H1 (cell line): Measurements from ENCODE around the gene C1orf21. TPM values are rescaled to one million over a fixed set of nuclear protein-coding genes. Genes with fewer than 3 reads are reported as not detected.
"Not testable (repeated sequence)": the region's sequence is repeated elsewhere in the genome, so short reads cannot be mapped to it uniquely, and the experiment has no call there.

Experiments
- CTCF ChIA-PET: fragments of 300-600 bp; sonication (Branson Sonifier 250); formaldehyde crosslinking; loops from one replicate; lab custom pipeline; 2021; ENCODE audit not compliant: partially characterized antibody; lab: Charles Lee
- POLR2A ChIA-PET: fragments of 300-600 bp; sonication (Branson Sonifier 250); formaldehyde crosslinking; loops from one replicate; lab custom pipeline; 2021; ENCODE audit warnings: inconsistent platforms; ENCODE audit not compliant: partially characterized antibody; lab: Charles Lee
- DNase-seq, 2 experiments: peaks; one replicate each; pipeline versions ENCODE4 v3.0.0 to v3.0.0-alpha.2; 2010 to 2022; ENCODE audit warnings: low spot score in 2 of 2, low read depth in 1 of 2, mixed read lengths in 1 of 2
- FAIRE-seq: peaks from 2 replicates; lab custom pipeline; 2011; peaks lifted over from hg19 to GRCh38; lab: Jason Lieb, UNC
- H2AFZ ChIP-seq: 2 replicates; pipeline ENCODE4 v1.8.1; 2012; ENCODE audit warnings: low read length, inconsistent platforms
- H2AK5ac ChIP-seq: 2 replicates; pipeline ENCODE4 v1.6.1; 2013; ENCODE audit warnings: low read depth, low read length
- H2BK120ac ChIP-seq: replicated peaks from 2 replicates; pipeline ENCODE3; 2013; ENCODE audit warnings: low read depth, low read length, inconsistent platforms
- H2BK12ac ChIP-seq: 2 replicates; pipeline ENCODE4 v1.6.1; 2013; ENCODE audit warnings: low read depth, low read length
- H2BK15ac ChIP-seq: 2 replicates; pipeline ENCODE4 v1.6.1; 2013; ENCODE audit warnings: low read length
- H2BK20ac ChIP-seq: 2 replicates; pipeline ENCODE4 v1.6.1; 2013; ENCODE audit warnings: low read length
- H2BK5ac ChIP-seq: 2 replicates; pipeline ENCODE4 v1.6.1; 2013; ENCODE audit warnings: low read depth, low read length
- H3K14ac ChIP-seq: 2 replicates; pipeline ENCODE4 v1.6.1; 2013; ENCODE audit warnings: inconsistent platforms; ENCODE audit not compliant: insufficient read length
- H3K18ac ChIP-seq: 2 replicates; pipeline ENCODE4 v1.6.1; 2013; ENCODE audit warnings: low read length; ENCODE audit errors: extremely low read depth
- H3K23ac ChIP-seq: 2 replicates; pipeline ENCODE4 v1.6.1; 2013; ENCODE audit warnings: inconsistent platforms; ENCODE audit not compliant: insufficient read length
- H3K23me2 ChIP-seq: 2 replicates; pipeline ENCODE4 v1.6.1; 2013; ENCODE audit warnings: low read depth, low read length
- H3K27ac ChIP-seq: 2 replicates; pipeline ENCODE4 v1.6.1; 2011; ENCODE audit warnings: low read depth, low read length, inconsistent platforms
- H3K27me3 ChIP-seq, 4 experiments: replicated peaks in 1 of 4; 1 replicate in 1 of 4; 2 replicates in 3 of 4; pipeline versions ENCODE4 v1.6.1 to v1.8.1; 2011 to 2013; ENCODE audit warnings: low read length in 3 of 4, mild to moderate bottlenecking in 3 of 4, inconsistent platforms in 2 of 4, mixed read lengths in 2 of 4, moderate library complexity in 1 of 4; ENCODE audit not compliant: control insufficient read depth in 3 of 4, insufficient read depth in 3 of 4; ENCODE audit errors: extremely low read depth in 1 of 4
- H3K36me3 ChIP-seq, 4 experiments: 2 replicates each; pipeline versions ENCODE4 v1.6.1 to v1.8.1; 2011 to 2013; ENCODE audit warnings: mild to moderate bottlenecking in 4 of 4, low read length in 3 of 4, moderate library complexity in 2 of 4, control low read depth in 1 of 4, inconsistent platforms in 1 of 4; ENCODE audit not compliant: insufficient read depth in 4 of 4, control insufficient read depth in 2 of 4
- H3K4ac ChIP-seq: replicated peaks from 2 replicates; pipeline ENCODE3; 2013; ENCODE audit warnings: low read length, low read depth, mixed read lengths, inconsistent platforms; ENCODE audit not compliant: insufficient read length
- H3K4me1 ChIP-seq, 4 experiments: replicated peaks in 1 of 4; 1 replicate in 1 of 4; 2 replicates in 3 of 4; pipeline versions ENCODE4 v1.6.1 to v1.8.1; 2011 to 2013; ENCODE audit warnings: low read length in 3 of 4, inconsistent platforms in 2 of 4, mixed read lengths in 1 of 4; ENCODE audit not compliant: insufficient read depth in 4 of 4, control insufficient read depth in 3 of 4
- H3K4me2 ChIP-seq, 2 experiments: 2 replicates each; pipeline versions ENCODE4 v1.6.1 to v1.8.1; 2011 to 2013; ENCODE audit warnings: low read depth in 2 of 2, low read length in 2 of 2, control low read depth in 1 of 2, inconsistent platforms in 1 of 2, mild to moderate bottlenecking in 1 of 2; ENCODE audit not compliant: insufficient read depth in 1 of 2
- H3K4me3 ChIP-seq, 4 experiments: fragments of 200-600, 300-600 bp in 1 of 4; sonication (generic), shearing (Covaris generic), sonication (Bioruptor Twin) in 1 of 4; 2 replicates each; pipeline versions ENCODE4 v1.5.1 to v1.8.1; 2011 to 2016; ENCODE audit warnings: low read length in 4 of 4, low read depth in 3 of 4, control low read depth in 2 of 4, inconsistent platforms in 2 of 4, mild to moderate bottlenecking in 2 of 4, mixed read lengths in 1 of 4, moderate library complexity in 1 of 4; ENCODE audit not compliant: insufficient read depth in 2 of 4; ENCODE audit errors: extremely low read depth in 1 of 4
- H3K56ac ChIP-seq: replicated peaks from 2 replicates; pipeline ENCODE3; 2013; ENCODE audit warnings: low read depth, mild to moderate bottlenecking, mixed read lengths, low read length, inconsistent platforms; ENCODE audit not compliant: insufficient read length
- H3K79me1 ChIP-seq: 2 replicates; pipeline ENCODE4 v1.6.1; 2013; ENCODE audit warnings: low read depth, low read length, control low read depth
- H3K79me2 ChIP-seq, 2 experiments: 2 replicates each; pipeline versions ENCODE4 v1.6.1 to v1.8.1; 2012 to 2013; ENCODE audit warnings: low read length in 2 of 2, mild to moderate bottlenecking in 2 of 2, inconsistent platforms in 1 of 2; ENCODE audit not compliant: insufficient read depth in 2 of 2, control insufficient read depth in 1 of 2
- H3K9ac ChIP-seq, 4 experiments: replicated peaks in 1 of 4; 1 replicate in 1 of 4; 2 replicates in 3 of 4; pipeline versions ENCODE4 v1.6.1 to v1.8.1; 2011 to 2013; ENCODE audit warnings: low read depth in 3 of 4, low read length in 3 of 4, control low read depth in 2 of 4, mild to moderate bottlenecking in 2 of 4, moderate library complexity in 2 of 4, inconsistent platforms in 1 of 4; ENCODE audit errors: extremely low read depth in 1 of 4
- H3K9me3 ChIP-seq, 2 experiments: 2 replicates each; pipeline versions ENCODE4 v1.6.1 to v1.8.1; 2012 to 2013; ENCODE audit warnings: mild to moderate bottlenecking in 2 of 2, moderate library complexity in 2 of 2, control low read depth in 1 of 2, inconsistent platforms in 1 of 2, low read depth in 1 of 2, low read length in 1 of 2, mixed read lengths in 1 of 2; ENCODE audit not compliant: insufficient read depth in 2 of 2
- H4K20me1 ChIP-seq, 2 experiments: replicated peaks in 1 of 2; 2 replicates each; pipeline versions ENCODE3 to v1.8.1; 2011 to 2013; ENCODE audit warnings: inconsistent platforms in 2 of 2, low read length in 2 of 2, mild to moderate bottlenecking in 1 of 2; ENCODE audit not compliant: insufficient read depth in 2 of 2, control insufficient read depth in 1 of 2
- H4K5ac ChIP-seq: 2 replicates; pipeline ENCODE4 v1.6.1; 2013; ENCODE audit warnings: low read length, low read depth, mixed read lengths, inconsistent platforms; ENCODE audit not compliant: insufficient read length
- H4K8ac ChIP-seq: 2 replicates; pipeline ENCODE4 v1.8.0; 2013; ENCODE audit warnings: mild to moderate bottlenecking, moderate library complexity, low read length, inconsistent platforms; ENCODE audit not compliant: insufficient read depth; ENCODE audit errors: extremely low read depth
- H4K91ac ChIP-seq: replicated peaks from 2 replicates; pipeline ENCODE3; 2013; ENCODE audit warnings: low read length, mixed read lengths, inconsistent platforms; ENCODE audit not compliant: insufficient read length
- WGBS, 2 experiments: shearing (Covaris generic) in 1 of 2; methylation state at CpG; one replicate each; pipeline versions ENCODE4 v1.1.6 to v1.1.7; 2013 to 2015; ENCODE audit warnings: low lambda C conversion rate in 2 of 2, mixed read lengths in 2 of 2, inconsistent platforms in 1 of 2, low coverage in 1 of 2, missing lambda C conversion rate in 1 of 2; ENCODE audit not compliant: insufficient replicate concordance in 2 of 2, insufficient coverage in 1 of 2, insufficient read length in 1 of 2; ENCODE audit errors: extremely low coverage in 1 of 2, missing lambda C conversion rate in 1 of 2; 5-methylcytosine and 5-hydroxymethylcytosine counted together
- polyA plus RNA-seq, 7 experiments: library from polyadenylated mRNA; depleted of rRNA in 3 of 7; stranded (reverse) in 5 of 7; unstranded in 2 of 7; fragments of >200 nt in 5 of 7; fragments of 200-250 nt in 2 of 7; gene quantifications; 1 replicate in 5 of 7; 2 replicates in 1 of 7; 4 replicates in 1 of 7; pipeline versions ENCODE4 v1.2.1 to v1.2.3, GENCODE V29; 2011 to 2013; ENCODE audit warnings: missing spikeins in 2 of 7, mixed read lengths in 2 of 7
- total RNA-seq: library from RNA; stranded (reverse); fragmentation: NEBNext Ultra II Directional; extraction: Animal tissue kit (Norgen Biotek cat#: 25700); gene quantifications from 2 replicates; pipeline ENCODE4 v1.2.1, GENCODE V29; 2021

C1orf21 gene
- total and polyA plus RNA-seq, 2 of the 8 experiments (the other 6 are each of a cell fraction or from before 2014, with no cell fraction given) = 16.6 to 51.0 TPM

- H3K36me3 ChIP-seq, H3K23me2 ChIP-seq, H3K23ac ChIP-seq, H4K20me1 ChIP-seq, H3K4me3 ChIP-seq, H2BK12ac ChIP-seq, H4K5ac ChIP-seq, H2BK5ac ChIP-seq, H3K27me3 ChIP-seq, H3K4me1 ChIP-seq, H3K79me2 ChIP-seq, H2BK20ac ChIP-seq, H4K8ac ChIP-seq, H3K27ac ChIP-seq, H3K56ac ChIP-seq, H3K18ac ChIP-seq, H4K91ac ChIP-seq, H3K9me3 ChIP-seq, H3K4ac ChIP-seq, H2AK5ac ChIP-seq, DNase-seq, POLR2A ChIA-PET, H3K9ac ChIP-seq, H3K4me2 ChIP-seq, H3K79me1 ChIP-seq, FAIRE-seq, H3K14ac ChIP-seq, H2BK120ac ChIP-seq, H2AFZ ChIP-seq, H2BK15ac ChIP-seq: not testable (repeated sequence)
- CTCF ChIA-PET = interaction anchor here (0.7 to 1.0 kb wide), 2 partner anchors 52 to 677 kb away, joined by 3 to 5 read pairs; no protein-coding TSS in a partner anchor
- WGBS, 2 experiments = 95% methylated on average over 5 of the region's 5 CpGs; no CpG with 5 or more reads in 1 of the 2 experiments
These were observed 225.4 kb downstream of the C1orf21 start for GRCh38 chr1:184612229-184612628.
